ENCODE measurements around the gene BAZ2A.

GRCh38 chr12:56641219-56641618 is 11.1 kb upstream of the BAZ2A start:
- TF ChIP-seq CTCF (IDR thresholded peaks at IDR 0.05) (no peak), POLR2A (IDR thresholded peaks at IDR 0.05) (no peak), POLR2AphosphoS5 (IDR thresholded peaks at IDR 0.05) (no peak), EP300 (IDR thresholded peaks at IDR 0.05) (no peak)
